Stimulated activated naive CD8-positive, alpha-beta T cell treated with anti-CD3 and anti-CD28 coated beads, Interleukin-15, Interleukin-2, amounts not matched to agents 100 U/mL and 50 U/mL, for 24 hours (primary cell): ENCODE results near the gene MAPK14.
A peak's percentile ranks its signal among the peaks of the same experiment; 100 is the strongest.
"Not testable (repeated sequence)": the region's sequence is repeated elsewhere in the genome, so short reads cannot be mapped to it uniquely, and the experiment has no call there.

Experiments
- ATAC-seq: fragments of 150-1000 bp; cut with Tn5 transposase; one replicate; pipeline ENCODE4 v1.10.0; 2021
- DNase-seq: peaks from one replicate; pipeline ENCODE4 v3.0.0; 2021

The MAPK14 gene

DNA sequence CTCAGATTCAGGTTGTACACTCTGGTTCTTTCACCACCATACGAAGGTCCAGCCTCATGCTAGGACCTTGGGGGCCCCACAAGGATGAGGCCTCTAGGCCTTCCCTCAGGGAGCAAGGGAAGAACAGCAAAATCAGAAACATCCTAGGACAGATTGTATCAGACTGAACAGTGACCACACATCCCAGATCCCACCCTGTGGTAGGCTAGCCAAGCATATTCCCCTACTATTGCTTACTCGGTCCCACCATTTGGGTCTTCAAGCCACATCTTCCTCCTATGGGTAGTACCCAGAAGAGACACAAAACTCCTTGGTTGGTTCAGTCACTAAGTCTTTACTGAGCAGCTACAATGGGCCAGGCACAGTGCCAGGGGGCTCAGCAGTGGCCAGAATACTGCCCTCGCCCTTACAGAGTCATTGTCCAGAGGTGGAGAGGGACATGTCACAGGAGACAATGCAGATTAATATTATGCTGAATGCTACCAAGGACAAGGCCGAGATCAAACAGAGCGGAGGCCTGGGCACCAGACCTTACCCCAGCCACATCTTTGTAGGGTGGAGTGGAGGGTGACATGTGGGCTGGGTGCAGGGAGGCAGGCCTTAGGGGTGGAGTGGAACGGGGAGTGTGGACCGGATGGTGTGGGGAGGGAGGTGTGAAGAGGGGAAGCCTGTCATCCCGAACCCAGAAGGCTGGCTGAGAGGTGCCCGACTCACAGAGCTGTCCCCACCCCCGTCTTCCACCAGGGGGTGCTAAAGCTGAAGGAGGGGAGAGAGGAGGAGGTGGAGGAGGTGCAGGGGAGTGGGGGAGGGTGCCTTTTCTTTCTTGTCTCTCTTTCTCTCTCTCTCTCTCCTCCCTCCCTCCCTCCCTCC lies 95.9 kb downstream of the MAPK14 start:
- DNase-seq (peak; percentile 94), ATAC-seq (peak; percentile 86)

DNA sequence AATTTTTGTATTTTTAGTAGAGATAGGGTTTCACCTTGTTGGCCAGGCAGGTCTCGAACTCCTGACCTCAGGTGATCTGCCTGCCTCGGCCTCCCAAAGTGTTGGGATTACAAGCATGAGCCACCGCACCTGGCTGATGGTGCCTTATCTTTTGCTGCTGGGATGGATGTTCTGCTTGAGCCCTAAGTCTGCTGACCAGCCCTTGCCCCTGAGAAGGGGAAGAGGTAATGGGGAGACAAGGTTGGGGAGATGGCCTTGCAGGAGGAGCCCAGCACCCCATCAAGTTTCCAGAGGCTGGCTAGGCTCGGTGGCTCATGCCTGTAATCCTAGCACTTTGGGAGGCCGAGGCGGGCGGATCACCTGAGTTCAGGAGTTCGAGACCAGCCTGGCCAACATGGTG lies 96.7 kb downstream of the MAPK14 start:
- ATAC-seq, DNase-seq: not testable (repeated sequence)

GRCh38 chr6:36124881-36125280 lies 97.3 kb downstream of the MAPK14 start:
- no peak for DNase-seq
- ATAC-seq = no peak

GRCh38 chr6:36125575-36125974 lies 98.0 kb downstream of the MAPK14 start:
- ATAC-seq = no peak
- DNase-seq = no peak

DNA sequence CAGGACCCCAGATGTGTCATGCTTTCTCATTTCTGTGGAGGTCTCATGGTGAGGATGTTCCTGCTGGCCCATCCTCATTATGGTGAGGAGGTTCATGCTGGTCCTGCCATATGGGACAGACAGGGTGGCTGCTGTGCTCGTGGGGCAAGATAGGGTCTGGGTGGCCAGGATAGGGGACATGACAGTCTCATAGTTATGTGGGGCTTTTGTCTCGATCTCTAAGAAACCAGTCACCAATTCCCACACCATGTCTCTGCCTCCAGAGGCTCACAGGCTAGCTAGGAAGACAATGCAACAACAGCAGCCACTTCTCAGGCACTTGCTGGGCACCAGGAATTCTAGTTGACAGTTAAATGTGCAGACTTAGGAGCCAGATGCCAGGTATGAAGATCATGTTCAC lies 98.5 kb downstream of the MAPK14 start:
- ATAC-seq (no peak), DNase-seq (no peak)

- DNase-seq (peak; percentile 35), ATAC-seq (no peak)
Observed at GRCh38 chr6:36126553-36127458, 99.2 kb downstream of the MAPK14 start.

DNA sequence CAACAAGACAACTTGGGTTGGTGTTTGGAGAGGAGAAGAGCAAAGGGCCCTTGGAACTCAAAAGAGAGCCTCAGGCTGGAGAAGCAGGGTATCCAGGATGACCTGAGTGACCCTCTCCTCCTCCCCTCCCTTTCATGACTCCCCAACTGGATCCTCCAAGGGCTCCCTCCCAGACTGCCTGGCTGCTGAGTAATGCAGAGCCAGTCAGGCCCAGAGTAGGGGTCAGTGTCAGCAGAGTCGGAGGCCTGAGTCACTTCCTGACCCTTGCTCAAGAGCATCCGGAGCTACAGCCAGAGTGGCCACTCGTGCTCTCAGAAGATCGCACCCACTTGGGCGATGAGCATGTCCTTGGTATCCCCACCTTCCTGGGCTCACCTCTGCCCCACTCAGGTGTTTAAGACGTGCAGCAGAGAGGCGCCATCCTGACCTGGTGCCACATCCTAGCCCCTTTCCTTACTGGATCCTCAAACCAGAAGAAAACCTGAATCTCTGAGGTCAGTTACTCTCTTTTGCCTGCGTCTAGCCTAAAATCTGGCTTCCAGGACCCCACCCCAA lies 99.9 kb downstream of the MAPK14 start:
- ATAC-seq (no peak), DNase-seq (no peak)

GRCh38 chr6:36128073-36128472 lies 100.5 kb downstream of the MAPK14 start:
- ATAC-seq (no peak), DNase-seq (no peak)

GRCh38 chr6:36128793-36129192 lies 101.2 kb downstream of the MAPK14 start:
- no peak for DNase-seq
- ATAC-seq = no peak

GRCh38 chr6:36129334-36129733 lies 101.7 kb downstream of the MAPK14 start:
- ATAC-seq, DNase-seq: not testable (repeated sequence)

DNA sequence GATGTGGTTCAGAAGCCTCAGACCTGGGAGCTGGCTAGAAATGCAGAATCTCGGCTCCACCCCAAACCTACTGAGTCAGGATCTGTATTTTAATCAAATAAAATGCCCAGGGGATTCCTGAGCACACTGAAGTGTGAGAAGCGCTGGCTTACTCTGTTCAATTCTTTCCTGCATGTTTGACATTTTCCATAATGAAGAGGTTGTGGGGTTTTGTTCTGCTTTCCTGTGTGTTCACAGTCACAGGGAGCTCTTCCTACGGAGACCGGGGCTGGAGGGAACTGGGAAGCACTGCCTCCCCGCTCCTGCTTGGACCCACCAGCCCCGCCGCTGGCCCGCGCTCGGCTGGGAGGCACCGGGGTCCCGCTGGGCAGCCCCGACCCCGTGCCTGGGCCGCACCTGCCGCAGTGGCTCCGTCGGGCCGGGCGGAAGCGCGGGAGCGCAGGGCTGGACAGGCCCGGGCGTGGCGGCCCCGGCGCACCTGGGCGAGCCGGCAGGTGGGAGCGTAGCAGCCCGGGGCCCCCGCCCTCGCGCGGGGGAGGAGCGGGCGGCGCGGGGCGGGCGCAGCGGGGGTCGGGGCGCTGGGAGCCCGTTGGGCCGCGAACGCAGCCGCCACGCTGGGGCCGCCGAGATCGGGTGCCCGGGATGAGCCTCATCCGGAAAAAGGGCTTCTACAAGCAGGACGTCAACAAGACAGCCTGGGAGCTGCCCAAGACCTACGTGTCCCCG lies 102.5 kb downstream of the MAPK14 start, which contains the start of gene MAPK13:
Gene MAPK13, plus strand, starts transcription at position 573 of the 726 bp plus-strand sequence. Its CDS starts 70 bp downstream, at position 643.
- peak; percentile 53 for ATAC-seq
- DNase-seq = peak; percentile 51

GRCh38 chr6:36130667-36131510 lies 103.3 kb downstream of the MAPK14 start:
- DNase-seq (peak; percentile 81), ATAC-seq (peak; percentile 72)

- ATAC-seq = peak; percentile 65
- peak; percentile 55 for DNase-seq
Observed at GRCh38 chr6:36131511-36132245, 104.1 kb downstream of the MAPK14 start.

- no peak for DNase-seq
- ATAC-seq = no peak
Observed at GRCh38 chr6:36132246-36132895, 104.8 kb downstream of the MAPK14 start.

GRCh38 chr6:36133148-36133547 lies 105.5 kb downstream of the MAPK14 start:
- ATAC-seq (no peak), DNase-seq (no peak)

DNA sequence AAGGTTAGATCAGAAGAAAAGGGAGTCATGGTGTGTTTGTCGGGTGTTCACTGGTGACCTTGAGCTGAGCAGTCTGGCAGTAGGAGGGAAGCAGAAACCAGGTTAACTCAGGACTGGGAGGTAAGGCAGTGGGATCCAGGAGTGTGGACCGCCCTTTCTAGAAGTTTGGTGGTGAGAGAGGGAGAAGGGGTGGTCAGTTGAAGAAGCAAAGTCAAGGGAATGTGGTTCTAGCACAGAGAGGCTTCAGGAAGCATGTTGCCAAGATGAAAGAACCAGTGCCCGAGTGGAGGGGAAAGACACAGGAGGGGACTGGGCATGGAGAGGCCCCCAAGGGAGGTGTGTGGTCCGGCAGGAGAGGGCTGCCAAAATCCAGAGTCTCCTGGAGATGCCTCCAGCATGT lies 106.3 kb downstream of the MAPK14 start:
- ATAC-seq (no peak), DNase-seq (no peak)

DNA sequence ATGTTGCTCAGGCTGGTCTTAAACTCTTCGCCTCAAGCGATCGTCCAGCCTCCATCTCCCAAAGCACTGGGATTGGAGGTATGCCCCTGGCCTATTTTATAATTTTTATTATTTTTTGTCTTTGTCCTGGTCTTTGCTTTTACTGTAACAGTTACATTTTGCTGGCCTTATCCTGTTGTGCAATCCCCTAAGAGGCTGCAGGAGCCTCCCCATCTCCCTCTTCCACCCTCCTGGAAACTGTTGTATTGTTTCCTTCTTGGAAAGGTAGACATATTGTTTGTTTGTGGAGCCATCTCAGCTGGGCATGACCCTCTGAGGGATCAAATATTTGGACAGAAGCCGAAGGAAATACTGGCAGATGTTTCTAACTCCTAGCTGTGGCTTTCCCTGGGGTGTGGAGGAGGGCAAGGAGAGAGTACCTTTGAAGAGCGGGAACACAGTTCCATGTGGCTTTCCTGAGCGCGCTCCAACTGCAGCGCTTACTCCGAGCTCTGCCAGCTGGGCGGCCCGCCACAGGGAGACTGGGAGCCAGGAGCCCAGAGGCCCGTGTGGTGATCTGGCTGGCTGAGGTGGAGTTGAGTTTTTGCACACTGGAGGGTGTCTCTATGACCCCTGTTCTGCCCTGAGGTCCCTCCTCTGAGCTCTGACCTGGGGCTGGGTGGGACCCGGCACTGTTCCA lies 107.6 kb downstream of the MAPK14 start:
- ATAC-seq (no peak), DNase-seq (no peak)

DNA sequence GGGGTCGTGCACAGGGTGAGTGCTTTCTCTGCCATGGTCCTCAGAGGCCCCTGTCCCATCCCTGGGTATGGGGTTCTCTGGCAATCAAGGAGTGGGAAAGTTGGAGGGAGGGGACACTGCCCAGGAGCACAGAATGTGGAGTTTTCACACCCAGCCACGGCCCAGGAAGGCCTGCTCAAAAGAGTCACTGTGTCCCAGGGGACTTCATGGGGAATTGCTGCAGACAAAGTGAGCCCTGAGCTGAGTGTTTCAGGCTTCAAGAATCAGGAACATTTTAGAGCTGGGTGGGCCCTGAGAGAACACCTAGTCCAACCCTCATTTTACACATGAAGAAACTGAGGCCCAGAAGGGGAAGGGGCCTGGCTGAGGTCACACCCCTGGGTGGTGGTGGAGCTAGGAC lies 108.4 kb downstream of the MAPK14 start:
- no peak for DNase-seq
- no peak for ATAC-seq

DNA sequence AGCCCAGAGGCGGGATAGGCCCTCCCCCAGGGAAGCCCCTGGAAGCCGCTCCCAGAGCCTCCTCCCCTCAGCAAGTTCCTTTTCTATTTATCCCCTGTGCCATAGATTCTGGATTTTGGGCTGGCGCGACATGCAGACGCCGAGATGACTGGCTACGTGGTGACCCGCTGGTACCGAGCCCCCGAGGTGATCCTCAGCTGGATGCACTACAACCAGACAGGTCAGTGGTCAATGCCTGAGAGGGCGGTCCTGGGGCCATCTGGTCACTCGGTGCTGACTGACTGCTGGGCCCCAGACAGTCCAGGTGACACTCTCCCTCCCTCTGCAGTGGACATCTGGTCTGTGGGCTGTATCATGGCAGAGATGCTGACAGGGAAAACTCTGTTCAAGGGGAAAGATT lies 108.9 kb downstream of the MAPK14 start:
- no peak for DNase-seq
- ATAC-seq = no peak
